ENCODE data around the gene PRR27.

Gene PRR27

DNA sequence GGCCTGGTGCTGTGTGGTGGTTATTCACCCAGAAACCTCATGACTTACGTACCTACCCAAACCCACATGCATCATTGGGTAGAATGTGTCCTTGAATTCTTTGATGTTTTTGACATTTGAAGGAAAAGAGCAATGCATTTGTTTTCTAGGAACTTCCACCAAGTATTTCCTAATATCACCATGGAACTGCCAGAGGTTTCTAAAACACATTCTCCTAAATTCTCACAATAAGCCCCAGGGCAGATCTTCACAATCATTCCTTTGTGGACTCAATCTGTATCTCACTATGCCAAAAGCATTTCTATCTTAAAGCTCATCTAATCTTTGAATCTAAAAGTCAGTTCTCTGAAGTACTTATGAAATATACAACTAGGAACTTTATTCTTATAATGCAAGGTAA lies 33.2 kb downstream of the PRR27 start:
- DNase-seq: no peak
- Histone ChIP-seq H3K4me1 (peaks cover 7% of the 10 kb centered on the region; the same call in 1 of the 2 replicates), H3K36me3 (no peaks in the 10 kb centered on the region), H3K9me3 (no peaks in the 10 kb centered on the region), H3K4me3 (ENCODE audit: low read depth, low read length) (no peak overlapping the region), H3K27me3 (no peaks in the 10 kb centered on the region)
- TF ChIP-seq, protein P1, sequence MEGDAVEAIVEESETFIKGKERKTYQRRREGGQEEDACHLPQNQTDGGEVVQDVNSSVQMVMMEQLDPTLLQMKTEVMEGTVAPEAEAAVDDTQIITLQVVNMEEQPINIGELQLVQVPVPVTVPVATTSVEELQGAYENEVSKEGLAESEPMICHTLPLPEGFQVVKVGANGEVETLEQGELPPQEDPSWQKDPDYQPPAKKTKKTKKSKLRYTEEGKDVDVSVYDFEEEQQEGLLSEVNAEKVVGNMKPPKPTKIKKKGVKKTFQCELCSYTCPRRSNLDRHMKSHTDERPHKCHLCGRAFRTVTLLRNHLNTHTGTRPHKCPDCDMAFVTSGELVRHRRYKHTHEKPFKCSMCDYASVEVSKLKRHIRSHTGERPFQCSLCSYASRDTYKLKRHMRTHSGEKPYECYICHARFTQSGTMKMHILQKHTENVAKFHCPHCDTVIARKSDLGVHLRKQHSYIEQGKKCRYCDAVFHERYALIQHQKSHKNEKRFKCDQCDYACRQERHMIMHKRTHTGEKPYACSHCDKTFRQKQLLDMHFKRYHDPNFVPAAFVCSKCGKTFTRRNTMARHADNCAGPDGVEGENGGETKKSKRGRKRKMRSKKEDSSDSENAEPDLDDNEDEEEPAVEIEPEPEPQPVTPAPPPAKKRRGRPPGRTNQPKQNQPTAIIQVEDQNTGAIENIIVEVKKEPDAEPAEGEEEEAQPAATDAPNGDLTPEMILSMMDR (IDR thresholded peaks at IDR 0.05; ENCODE audit: low read depth, low read length): no peak

DNA sequence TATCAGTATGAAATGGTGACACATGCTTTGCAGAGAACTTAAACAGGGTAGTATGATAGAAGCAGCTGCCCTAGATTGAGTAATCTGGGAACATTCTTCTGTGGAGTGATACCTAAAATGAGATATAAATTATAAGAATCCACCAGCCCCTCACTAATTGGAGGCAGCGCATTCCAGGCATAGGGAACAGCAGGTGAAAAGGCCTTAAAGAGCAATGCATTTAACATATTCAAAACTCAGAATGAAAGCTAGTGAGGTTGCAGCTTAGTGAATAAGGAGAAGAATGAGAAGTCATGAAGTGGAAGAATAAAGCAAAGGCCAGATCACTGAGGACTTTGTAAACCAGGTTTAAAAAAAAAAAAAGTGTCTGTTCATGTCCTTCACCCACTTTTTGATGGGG lies 36.5 kb downstream of the PRR27 start:
- Histone ChIP-seq H3K36me3 (no peaks in the 10 kb centered on the region), H3K27me3 (no peaks in the 10 kb centered on the region), H3K4me1 (peaks cover 7% of the 10 kb centered on the region), H3K4me3 (ENCODE audit: low read depth, low read length) (no peak overlapping the region), H3K9me3 (no peaks in the 10 kb centered on the region)
- TF ChIP-seq, protein P1 (IDR thresholded peaks at IDR 0.05; ENCODE audit: low read depth, low read length): no peak
- DNase-seq: no peak

- TF ChIP-seq, protein P1 (IDR thresholded peaks at IDR 0.05; ENCODE audit: low read depth, low read length): no peak
- H3K36me3 ChIP-seq: no peaks in the 10 kb centered on the region
- DNase-seq: no peak
- H3K4me1 ChIP-seq: peaks cover 7% of the 10 kb centered on the region
- H3K4me3 ChIP-seq (ENCODE audit: low read depth, low read length): no peak overlapping the region
- H3K9me3 ChIP-seq: no peaks in the 10 kb centered on the region
- H3K27me3 ChIP-seq: no peaks in the 10 kb centered on the region
Measured at GRCh38 chr4:70191647-70192046, 37.6 kb downstream of the PRR27 start.

GRCh38 chr4:70192895-70193294 lies 38.9 kb downstream of the PRR27 start:
- Histone ChIP-seq H3K4me3 (ENCODE audit: low read depth, low read length) (no peak overlapping the region), H3K4me1 (peaks cover 7% of the 10 kb centered on the region), H3K36me3 (no peaks in the 10 kb centered on the region), H3K27me3 (no peaks in the 10 kb centered on the region), H3K9me3 (no peaks in the 10 kb centered on the region)
- TF ChIP-seq, protein P1 (IDR thresholded peaks at IDR 0.05; ENCODE audit: low read depth, low read length): no peak
- DNase-seq: no peak

DNA sequence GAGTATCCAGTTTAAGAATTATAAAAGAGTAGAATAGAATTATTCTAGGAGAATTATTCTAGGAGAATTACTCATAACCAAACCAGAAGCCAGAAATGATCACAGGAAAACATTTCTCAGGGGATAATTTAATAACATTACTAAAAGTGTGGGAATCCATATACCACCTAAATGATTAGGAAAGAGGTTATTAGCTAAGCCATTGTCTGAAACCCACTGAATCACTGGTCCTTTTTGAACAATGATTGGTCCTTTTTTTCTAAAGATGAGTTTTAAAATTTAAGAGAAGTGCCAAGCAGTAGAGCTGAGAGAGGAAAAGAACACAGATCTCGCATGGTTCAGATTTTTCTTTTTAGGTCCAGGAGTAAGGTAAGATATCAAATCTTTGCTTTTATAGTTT lies 41.4 kb downstream of the PRR27 start, which contains the start of gene ODAM:
ODAM (plus strand) TSS at position 301 of the 400 bp plus-strand sequence. CDS start 819 bp downstream, outside the sequence.
- TF ChIP-seq, protein P1 (IDR thresholded peaks at IDR 0.05; ENCODE audit: low read depth, low read length): no peak
- Histone ChIP-seq H3K9me3 (no peaks in the 10 kb centered on the region), H3K4me1 (peaks cover 7% of the 10 kb centered on the region), H3K27me3 (no peaks in the 10 kb centered on the region), H3K36me3 (no peaks in the 10 kb centered on the region), H3K4me3 (ENCODE audit: low read depth, low read length) (no peak within 1 kb of the TSS)
- no peak for DNase-seq

- TF ChIP-seq, protein P1 (IDR thresholded peaks at IDR 0.05; ENCODE audit: low read depth, low read length): no peak
- Histone ChIP-seq H3K9me3 (no peaks in the 10 kb centered on the region), H3K4me3 (ENCODE audit: low read depth, low read length) (no peak overlapping the region), H3K36me3 (no peaks in the 10 kb centered on the region), H3K27me3 (no peaks in the 10 kb centered on the region), H3K4me1 (peaks cover 7% of the 10 kb centered on the region)
- DNase-seq: no peak
Measured at GRCh38 chr4:70196857-70197256, 42.8 kb downstream of the PRR27 start.

Measured in BE2C (cell line).